Non-pigmented ciliary epithelial cell (primary cell): ENCODE data around the gene KAZN.

Source experiments
- DNase-seq: peaks from one replicate; pipeline ENCODE4 v3.0.0-alpha.2; 2010; ENCODE audit warnings: low read depth

The KAZN gene

GRCh38 chr1:15096293-15096692 lies 497.8 kb downstream of the KAZN start:
- no peak for DNase-seq

GRCh38 chr1:15098176-15099125 lies 500.0 kb downstream of the KAZN start:
- no peak for DNase-seq

GRCh38 chr1:15099441-15100120 lies 501.1 kb downstream of the KAZN start:
- DNase-seq: no peak

- no peak for DNase-seq
Observed at GRCh38 chr1:15100121-15100879, 501.8 kb downstream of the KAZN start.

- no peak for DNase-seq
Observed at GRCh38 chr1:15100880-15101760, 502.6 kb downstream of the KAZN start.

- no peak for DNase-seq
Observed at GRCh38 chr1:15101801-15102200, 503.3 kb downstream of the KAZN start.

GRCh38 chr1:15102646-15103045 lies 504.2 kb downstream of the KAZN start:
- DNase-seq: no peak

- DNase-seq: no peak
Observed at GRCh38 chr1:15103211-15103610, 504.7 kb downstream of the KAZN start.

GRCh38 chr1:15103906-15104305 lies 505.4 kb downstream of the KAZN start:
- no peak for DNase-seq

GRCh38 chr1:15104768-15105167 lies 506.3 kb downstream of the KAZN start:
- DNase-seq: no peak

- DNase-seq: no peak
Observed at GRCh38 chr1:15106608-15107007, 508.1 kb downstream of the KAZN start.

- DNase-seq: no peak
Observed at GRCh38 chr1:15107058-15107687, 508.7 kb downstream of the KAZN start.

GRCh38 chr1:15107911-15108310 lies 509.4 kb downstream of the KAZN start:
- no peak for DNase-seq

GRCh38 chr1:15110128-15110866 lies 511.8 kb downstream of the KAZN start:
- DNase-seq: no peak

GRCh38 chr1:15110867-15111230 lies 512.4 kb downstream of the KAZN start:
- no peak for DNase-seq

- DNase-seq: no peak
Observed at GRCh38 chr1:15113146-15113545, 514.7 kb downstream of the KAZN start.

- DNase-seq: no peak
Observed at GRCh38 chr1:15114884-15115283, 516.4 kb downstream of the KAZN start.

- no peak for DNase-seq
Observed at GRCh38 chr1:15115542-15116330, 517.3 kb downstream of the KAZN start.

- DNase-seq: no peak
Observed at GRCh38 chr1:15116966-15117365, 518.5 kb downstream of the KAZN start.
